ENCODE results near the gene PTPRK.

DNA sequence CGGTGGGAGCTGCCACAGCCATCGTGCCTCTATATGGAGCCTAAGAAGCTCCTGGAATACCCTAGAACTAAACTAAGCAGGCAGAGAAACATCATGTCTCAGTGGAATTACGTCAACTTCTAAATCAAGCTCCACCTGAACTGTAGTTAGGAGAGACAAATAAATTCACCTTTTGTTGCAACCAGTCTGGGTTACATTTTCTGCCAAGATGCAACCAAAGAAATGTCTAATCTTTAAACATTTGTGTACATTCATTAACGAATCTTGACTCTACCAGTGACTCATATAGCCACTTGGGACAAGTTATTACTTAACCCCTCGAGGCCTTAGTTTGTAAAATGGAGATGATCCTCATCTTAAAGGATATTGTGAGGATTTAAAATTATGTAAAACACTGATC is 8.9 kb downstream of the PTPRK start:
- TF ChIP-seq, protein P1, sequence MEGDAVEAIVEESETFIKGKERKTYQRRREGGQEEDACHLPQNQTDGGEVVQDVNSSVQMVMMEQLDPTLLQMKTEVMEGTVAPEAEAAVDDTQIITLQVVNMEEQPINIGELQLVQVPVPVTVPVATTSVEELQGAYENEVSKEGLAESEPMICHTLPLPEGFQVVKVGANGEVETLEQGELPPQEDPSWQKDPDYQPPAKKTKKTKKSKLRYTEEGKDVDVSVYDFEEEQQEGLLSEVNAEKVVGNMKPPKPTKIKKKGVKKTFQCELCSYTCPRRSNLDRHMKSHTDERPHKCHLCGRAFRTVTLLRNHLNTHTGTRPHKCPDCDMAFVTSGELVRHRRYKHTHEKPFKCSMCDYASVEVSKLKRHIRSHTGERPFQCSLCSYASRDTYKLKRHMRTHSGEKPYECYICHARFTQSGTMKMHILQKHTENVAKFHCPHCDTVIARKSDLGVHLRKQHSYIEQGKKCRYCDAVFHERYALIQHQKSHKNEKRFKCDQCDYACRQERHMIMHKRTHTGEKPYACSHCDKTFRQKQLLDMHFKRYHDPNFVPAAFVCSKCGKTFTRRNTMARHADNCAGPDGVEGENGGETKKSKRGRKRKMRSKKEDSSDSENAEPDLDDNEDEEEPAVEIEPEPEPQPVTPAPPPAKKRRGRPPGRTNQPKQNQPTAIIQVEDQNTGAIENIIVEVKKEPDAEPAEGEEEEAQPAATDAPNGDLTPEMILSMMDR (conservative IDR thresholded peaks at IDR 0.05; ENCODE audit: low read depth, low read length): no peak
- TF ChIP-seq EZH2 (IDR thresholded peaks at IDR 0.05; ENCODE audit: low read length, unreplicated experiment): no peak

Data from PC-3 (cell line).